Naive B cell (primary cell): Measurements from ENCODE around the gene QRICH1. TPM values are rescaled to one million over a fixed set of nuclear protein-coding genes. Genes with fewer than 3 reads are reported as not detected.

Source experiments
- ATAC-seq, 2 donors: fragments of 150-1000 bp; cut with Tn5 transposase; 2 replicates each; pipeline ENCODE4 v1.10.0; 2021; ENCODE audit warnings: low read depth in 2 of 2, mild to moderate bottlenecking in 2 of 2, moderate library complexity in 2 of 2
- DNase-seq: peaks from one replicate; pipeline ENCODE4 v3.0.0; 2022
- H3K27ac Mint-ChIP-seq, 6 donors: one replicate each; pipeline ENCODE4 v1.8.0; 2020 to 2022; ENCODE audit warnings: mild to moderate bottlenecking in 6 of 6, mixed read lengths in 6 of 6, moderate library complexity in 5 of 6, inconsistent platforms in 2 of 6
- H3K27me3 Mint-ChIP-seq, 3 donors: one replicate each; pipeline ENCODE4 v1.8.0; 2021 to 2022; ENCODE audit warnings: mixed read lengths in 3 of 3, mild to moderate bottlenecking in 1 of 3
- H3K36me3 Mint-ChIP-seq, 2 donors: one replicate each; pipeline ENCODE4 v1.8.0; 2020 to 2022; ENCODE audit warnings: mixed read lengths in 2 of 2, inconsistent platforms in 1 of 2, mild to moderate bottlenecking in 1 of 2
- H3K4me1 Mint-ChIP-seq, 3 donors: one replicate each; pipeline ENCODE4 v1.8.0; 2020 to 2022; ENCODE audit warnings: mixed read lengths in 3 of 3, inconsistent platforms in 1 of 3, mild to moderate bottlenecking in 1 of 3, moderate library complexity in 1 of 3
- H3K4me3 Mint-ChIP-seq, 8 donors: one replicate each; pipeline ENCODE4 v1.8.0; 2020 to 2022; ENCODE audit warnings: mild to moderate bottlenecking in 8 of 8, mixed read lengths in 8 of 8, moderate library complexity in 8 of 8, inconsistent platforms in 2 of 8
- H3K9me3 Mint-ChIP-seq, 7 donors: one replicate each; pipeline ENCODE4 v1.8.0; 2020 to 2022; ENCODE audit warnings: mixed read lengths in 7 of 7, mild to moderate bottlenecking in 5 of 7, inconsistent platforms in 2 of 7, moderate library complexity in 1 of 7
- polyA plus RNA-seq, 6 donors: library from polyadenylated mRNA; unstranded; fragments of 300-500 nt; fragmentation: Illumina TruSeq; gene quantifications; one replicate each; pipeline ENCODE4 v1.2.3, GENCODE V29; 2021; ENCODE audit warnings: low read depth in 6 of 6

QRICH1 gene, protein sequence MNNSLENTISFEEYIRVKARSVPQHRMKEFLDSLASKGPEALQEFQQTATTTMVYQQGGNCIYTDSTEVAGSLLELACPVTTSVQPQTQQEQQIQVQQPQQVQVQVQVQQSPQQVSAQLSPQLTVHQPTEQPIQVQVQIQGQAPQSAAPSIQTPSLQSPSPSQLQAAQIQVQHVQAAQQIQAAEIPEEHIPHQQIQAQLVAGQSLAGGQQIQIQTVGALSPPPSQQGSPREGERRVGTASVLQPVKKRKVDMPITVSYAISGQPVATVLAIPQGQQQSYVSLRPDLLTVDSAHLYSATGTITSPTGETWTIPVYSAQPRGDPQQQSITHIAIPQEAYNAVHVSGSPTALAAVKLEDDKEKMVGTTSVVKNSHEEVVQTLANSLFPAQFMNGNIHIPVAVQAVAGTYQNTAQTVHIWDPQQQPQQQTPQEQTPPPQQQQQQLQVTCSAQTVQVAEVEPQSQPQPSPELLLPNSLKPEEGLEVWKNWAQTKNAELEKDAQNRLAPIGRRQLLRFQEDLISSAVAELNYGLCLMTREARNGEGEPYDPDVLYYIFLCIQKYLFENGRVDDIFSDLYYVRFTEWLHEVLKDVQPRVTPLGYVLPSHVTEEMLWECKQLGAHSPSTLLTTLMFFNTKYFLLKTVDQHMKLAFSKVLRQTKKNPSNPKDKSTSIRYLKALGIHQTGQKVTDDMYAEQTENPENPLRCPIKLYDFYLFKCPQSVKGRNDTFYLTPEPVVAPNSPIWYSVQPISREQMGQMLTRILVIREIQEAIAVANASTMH
- 10 to 100 TPM; 15.3 to 34.5 (median 26.1) TPM for polyA plus RNA-seq

DNA sequence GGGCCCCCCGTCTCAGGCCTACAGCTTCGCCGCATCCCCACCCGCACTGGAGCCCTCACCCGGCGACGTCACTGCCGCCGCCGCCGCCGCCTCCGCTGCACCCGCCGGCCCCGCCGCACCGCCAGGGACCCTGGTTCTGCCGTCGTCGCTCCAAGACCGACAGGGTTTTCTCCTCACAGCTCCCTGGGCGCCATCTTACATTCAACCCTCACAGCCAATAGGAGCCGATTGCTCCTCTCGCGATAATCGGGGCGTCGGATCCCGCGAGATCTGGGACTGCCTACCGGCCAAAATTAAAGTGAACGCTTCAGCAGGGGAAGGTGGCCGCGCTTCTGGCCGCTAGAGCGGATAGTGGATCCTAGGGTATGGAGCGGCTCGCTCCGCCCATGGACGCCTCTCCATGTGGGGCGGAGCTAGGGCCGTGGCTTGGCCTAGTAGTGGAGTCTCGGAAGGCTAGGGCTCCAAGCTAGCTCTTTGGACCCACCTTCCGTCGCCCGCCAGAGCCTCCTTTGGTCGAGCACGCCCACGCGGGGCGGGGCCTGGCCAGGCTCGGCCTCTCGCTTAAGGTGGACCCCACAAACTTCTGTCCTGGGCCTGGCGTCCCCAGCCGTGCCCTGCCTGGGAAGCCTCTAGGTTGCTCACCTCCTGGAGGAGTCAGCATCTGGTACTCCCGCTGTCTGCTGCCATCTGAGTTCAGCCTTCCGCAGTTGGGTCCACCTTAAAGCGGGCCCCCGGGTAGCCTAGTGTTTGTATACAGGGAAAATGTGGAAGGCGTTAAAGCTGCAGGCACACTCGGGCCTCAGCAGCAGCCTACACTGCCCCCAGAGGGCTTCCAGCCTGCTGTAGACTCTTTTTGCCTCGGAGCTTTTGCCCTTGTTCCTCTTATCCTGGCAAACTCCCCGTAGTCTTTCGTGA is at the start of gene QRICH1:
TSS of gene QRICH1 (minus strand) at position 219 of the 915 bp plus-strand sequence. CDS start 17,054 bp downstream, outside the sequence.
- Mint-ChIP-seq H3K36me3 (peaks cover 0 to 1% of the 10 kb centered on the region in 2 donors), H3K9me3 (no peaks in the 10 kb centered on the region), H3K4me3 (peak within 1 kb of the TSS; percentile 89 to 99 (median 96)), H3K27ac (peak within 1 kb of the TSS; percentile 93 to 98 (median 96)), H3K4me1 (peaks cover 15 to 46% (median 38%) of the 10 kb centered on the region in 3 donors), H3K27me3 (no peaks in the 10 kb centered on the region)
- ATAC-seq (peak; percentile 74 to 78), DNase-seq (peak; percentile 97)

DNA sequence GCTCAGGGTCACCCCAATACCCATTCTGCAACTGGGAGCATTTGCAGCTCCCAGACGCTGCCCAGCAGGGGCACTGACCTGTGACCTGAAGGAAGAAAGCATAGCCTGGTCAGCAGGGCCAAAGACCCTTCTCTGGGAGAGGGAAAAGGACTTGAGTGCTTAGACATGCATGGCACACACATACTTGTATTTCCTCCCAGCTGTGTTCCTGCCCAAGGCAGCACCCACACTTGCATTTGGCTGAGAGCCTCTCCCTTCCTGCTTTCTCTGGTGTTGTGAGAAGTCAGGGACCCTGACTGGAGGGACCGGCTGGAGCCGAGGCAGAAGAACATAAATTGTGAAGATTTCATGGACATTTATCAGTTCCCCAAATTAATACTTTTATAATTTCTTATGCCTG is 46.2 kb upstream of the QRICH1 start:
- Mint-ChIP-seq H3K27ac (peak overlapping the region in 1 of 6 donors; percentile 68), H3K36me3 (peaks cover 5 to 15% of the 10 kb centered on the region in 2 donors), H3K27me3 (peaks cover 23 to 43% (median 33%) of the 10 kb centered on the region in 3 donors), H3K4me1 (no peaks in the 10 kb centered on the region), H3K9me3 (peaks cover 6 to 19% (median 16%) of the 10 kb centered on the region in 7 donors), H3K4me3 (no peak overlapping the region)
- DNase-seq, result no peak
- no peak for ATAC-seq

DNA sequence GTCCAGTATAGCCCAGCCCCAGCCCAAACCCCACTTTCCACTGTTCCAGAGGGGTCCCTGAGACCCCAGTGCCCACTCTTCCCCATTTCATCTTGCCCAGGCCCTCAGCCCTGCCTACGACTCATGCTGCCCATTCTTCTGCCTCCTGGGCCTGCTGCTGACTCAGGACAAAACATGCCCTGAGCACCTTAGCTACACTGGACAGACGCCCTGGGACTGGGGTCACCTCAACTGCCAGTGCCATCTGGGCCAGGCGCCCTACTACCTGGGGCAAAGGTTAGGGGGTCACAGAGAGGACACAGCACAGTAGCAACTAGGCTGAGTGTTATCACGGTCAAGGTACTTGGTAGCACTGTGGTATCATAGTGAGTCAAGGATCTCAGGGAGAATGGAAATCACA is 41.6 kb upstream of the QRICH1 start:
- no peak for DNase-seq
- H3K9me3 Mint-ChIP-seq, result peaks cover 0 to 2% (median 0%) of the 10 kb centered on the region in 7 donors
- peaks cover 8 to 10% (median 9%) of the 10 kb centered on the region in 3 donors for H3K4me1 Mint-ChIP-seq
- H3K4me3 Mint-ChIP-seq, result no peak overlapping the region
- no peaks in the 10 kb centered on the region for H3K36me3 Mint-ChIP-seq
- peak overlapping the region in 1 of 6 donors; percentile 65 for H3K27ac Mint-ChIP-seq
- ATAC-seq, result no peak
- peaks cover 26 to 68% (median 55%) of the 10 kb centered on the region in 3 donors for H3K27me3 Mint-ChIP-seq

DNA sequence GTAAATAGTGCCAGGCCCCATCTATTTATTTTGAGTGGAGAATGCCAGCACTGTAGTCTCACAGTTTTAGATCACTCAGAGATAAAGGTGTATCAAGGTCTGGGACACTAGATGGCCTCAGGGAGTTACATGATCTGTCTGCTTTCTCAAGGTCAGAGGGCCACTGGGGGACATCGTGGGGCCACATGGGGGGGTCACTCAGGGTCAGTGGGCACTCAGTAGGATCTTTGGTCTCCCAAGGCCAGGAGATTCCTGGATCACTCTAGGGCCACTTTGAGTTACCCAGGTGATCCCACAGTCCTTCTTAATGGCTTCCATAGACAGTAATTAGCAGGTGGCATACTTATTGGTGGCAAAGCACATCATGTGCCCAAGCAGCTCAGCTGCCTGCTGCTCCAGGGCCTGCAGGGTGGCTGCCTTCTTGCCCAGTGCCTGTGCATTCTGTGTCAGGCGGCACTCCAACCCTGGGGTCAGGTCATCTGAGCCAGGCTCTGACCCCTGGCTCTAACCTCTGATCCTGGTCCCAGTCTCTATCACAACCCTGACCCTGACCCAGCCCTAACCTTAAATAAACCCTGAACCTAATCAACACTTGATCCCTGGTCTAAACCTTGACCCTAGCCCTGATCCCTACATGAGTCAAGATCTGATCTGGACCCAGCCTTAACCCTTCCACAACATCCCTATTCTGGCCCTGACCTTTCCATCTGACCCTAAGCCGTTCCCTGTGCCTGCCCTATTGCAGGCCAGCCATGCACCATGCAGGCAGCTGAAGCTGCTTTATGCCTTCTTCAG is 40.8 kb upstream of the QRICH1 start:
- H3K4me3 Mint-ChIP-seq, result peak overlapping the region in 1 of 8 donors; percentile 24
- peak overlapping the region in 1 of 6 donors; percentile 20 for H3K27ac Mint-ChIP-seq
- peaks cover 8 to 10% (median 9%) of the 10 kb centered on the region in 3 donors for H3K4me1 Mint-ChIP-seq
- H3K36me3 Mint-ChIP-seq, result no peaks in the 10 kb centered on the region
- H3K27me3 Mint-ChIP-seq, result peaks cover 23 to 60% (median 56%) of the 10 kb centered on the region in 3 donors
- DNase-seq (no peak), ATAC-seq (no peak)
- no peaks in the 10 kb centered on the region for H3K9me3 Mint-ChIP-seq

DNA sequence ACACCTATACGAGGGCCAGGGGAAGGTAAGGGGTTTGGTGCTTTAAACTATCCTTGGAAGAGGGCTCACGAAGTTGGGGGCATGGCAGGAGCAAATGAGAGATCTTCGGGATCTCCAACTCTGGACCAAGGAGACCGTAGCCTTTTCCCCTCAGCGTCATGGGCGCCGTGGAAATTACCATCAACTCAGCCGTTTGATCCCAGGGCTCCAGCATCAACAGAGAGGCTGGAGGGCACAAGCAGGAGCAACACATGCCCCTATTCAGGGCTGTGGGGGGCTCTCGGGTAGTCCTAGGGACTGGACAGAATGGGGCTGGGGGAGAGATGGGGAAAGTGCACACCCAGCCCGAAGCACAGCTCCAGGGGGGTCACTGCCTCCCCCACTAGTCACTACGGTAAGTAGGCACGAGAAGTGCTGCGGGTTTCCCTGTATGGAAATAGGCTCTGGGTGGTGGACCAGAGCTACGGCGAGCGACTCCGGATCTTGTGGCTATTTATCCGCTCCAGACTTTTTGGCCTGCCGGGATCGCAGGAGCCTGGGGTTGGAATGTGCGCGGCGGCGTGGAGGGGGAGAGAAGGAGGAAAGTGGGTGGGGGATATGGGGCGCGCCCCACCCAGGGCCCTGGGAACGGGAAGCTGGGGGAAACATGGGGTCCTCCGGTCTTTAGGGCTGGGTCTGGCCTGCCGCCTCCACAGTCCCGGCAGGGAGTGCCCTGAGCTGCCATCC is 39.5 kb upstream of the QRICH1 start:
- DNase-seq, result no peak

DNA sequence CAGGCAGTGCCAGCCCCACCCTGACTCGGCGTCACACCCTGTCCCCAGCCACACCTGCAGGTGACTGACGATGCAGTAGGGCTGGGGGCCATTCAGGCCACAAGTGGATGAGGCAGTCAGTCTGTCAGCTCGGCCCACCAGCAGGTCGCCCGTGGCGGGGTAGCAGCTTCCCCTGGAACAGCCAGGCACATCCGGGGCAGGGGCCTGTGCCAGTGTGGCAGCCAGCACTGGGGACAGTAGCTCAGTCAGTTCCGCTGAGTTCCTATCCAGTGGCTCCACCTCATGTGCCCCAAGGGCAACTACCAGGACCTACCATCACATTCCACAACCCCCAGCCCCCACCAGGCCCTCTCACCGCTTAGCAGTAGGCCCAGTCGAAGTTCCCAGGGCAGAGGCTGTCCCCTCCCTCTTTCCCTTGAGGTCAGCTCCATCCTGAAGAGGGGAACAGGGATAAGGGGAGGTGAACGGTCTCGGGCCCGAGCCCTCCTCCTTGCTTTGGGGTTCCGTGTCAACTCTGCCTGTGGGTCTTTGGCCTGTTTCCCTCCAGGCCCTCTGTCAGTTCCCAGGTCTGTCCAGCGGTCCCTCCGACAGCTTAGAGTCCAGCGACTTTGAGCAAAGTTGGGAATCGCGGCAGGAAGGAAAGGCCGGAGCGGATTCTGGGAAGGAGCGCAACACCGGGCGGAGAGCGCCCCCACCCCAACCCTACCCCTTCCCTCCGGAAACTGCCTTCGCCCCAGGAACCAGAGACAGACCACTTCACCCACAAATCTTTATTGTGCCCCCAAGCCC is 38.8 kb upstream of the QRICH1 start, which contains the start of gene LAMB2:
TSS of gene LAMB2 (minus strand) at position 614 of the 789 bp plus-strand sequence. CDS start at position 431, 183 bp downstream.
- ATAC-seq (peak; percentile 34 to 55), DNase-seq (no peak)
- Mint-ChIP-seq H3K9me3 (no peaks in the 10 kb centered on the region), H3K4me3 (peak within 1 kb of the TSS in 4 of 8 donors; percentile 32 to 73 (median 51)), H3K4me1 (peaks cover 8 to 10% (median 9%) of the 10 kb centered on the region in 3 donors), H3K36me3 (no peaks in the 10 kb centered on the region), H3K27me3 (peaks cover 23 to 58% (median 48%) of the 10 kb centered on the region in 3 donors), H3K27ac (peak within 1 kb of the TSS in 1 of 6 donors; percentile 30)

More for the DNA sequence above, 39.5 kb upstream of the QRICH1 start:
- no peaks in the 10 kb centered on the region for H3K36me3 Mint-ChIP-seq
- peak overlapping the region in 1 of 6 donors; percentile 30 for H3K27ac Mint-ChIP-seq
- H3K27me3 Mint-ChIP-seq, result peaks cover 23 to 65% (median 56%) of the 10 kb centered on the region in 3 donors
- peaks cover 8 to 10% (median 9%) of the 10 kb centered on the region in 3 donors for H3K4me1 Mint-ChIP-seq
- no peak for ATAC-seq
- H3K9me3 Mint-ChIP-seq, result no peaks in the 10 kb centered on the region
- H3K4me3 Mint-ChIP-seq, result peak overlapping the region in 4 of 8 donors; percentile 32 to 73 (median 51)

DNA sequence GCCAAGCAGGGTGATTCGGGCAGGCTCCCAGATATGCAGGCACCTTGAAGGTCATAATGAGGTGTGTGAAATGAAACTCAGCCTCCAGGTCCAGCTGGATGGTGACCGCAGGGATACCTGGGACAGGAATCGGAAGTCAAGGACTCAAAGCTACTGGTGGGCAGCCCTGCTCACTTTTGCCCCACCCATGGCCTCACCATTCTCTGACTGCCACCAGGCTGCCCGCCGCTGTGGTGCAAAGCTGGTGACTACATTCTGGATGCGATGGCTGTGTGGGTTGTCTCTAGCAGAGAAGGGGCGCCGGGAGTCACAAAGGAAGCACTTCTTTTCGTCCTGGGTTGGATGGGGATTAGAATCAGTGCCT is 38.2 kb upstream of the QRICH1 start:
- Mint-ChIP-seq H3K36me3 (no peaks in the 10 kb centered on the region), H3K4me3 (no peak overlapping the region), H3K4me1 (peaks cover 8 to 10% (median 9%) of the 10 kb centered on the region in 3 donors), H3K9me3 (no peaks in the 10 kb centered on the region), H3K27ac (no peak overlapping the region), H3K27me3 (peaks cover 23 to 55% (median 43%) of the 10 kb centered on the region in 3 donors)
- ATAC-seq, result no peak
- DNase-seq, result no peak

DNA sequence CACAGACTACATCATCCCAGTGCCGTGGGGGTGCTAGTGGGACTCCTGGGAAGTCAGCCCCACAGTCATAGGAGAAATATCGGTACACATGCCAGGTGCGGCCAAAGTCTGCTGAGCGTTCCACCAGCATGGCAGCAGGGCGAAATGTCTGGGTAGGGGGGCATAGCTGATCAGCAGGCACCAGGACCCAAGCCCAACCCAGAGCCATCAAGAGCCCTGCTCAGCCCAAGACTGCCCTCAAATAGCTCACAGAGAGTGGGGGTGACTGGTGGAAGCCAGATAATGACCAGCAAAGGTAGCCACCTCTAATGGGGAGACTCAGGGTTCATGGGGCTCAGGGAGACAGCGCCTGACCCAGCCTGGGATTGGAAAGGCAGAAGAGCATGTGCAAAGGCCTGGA is 37.7 kb upstream of the QRICH1 start:
- no peak overlapping the region for H3K27ac Mint-ChIP-seq
- H3K9me3 Mint-ChIP-seq, result no peaks in the 10 kb centered on the region
- no peaks in the 10 kb centered on the region for H3K36me3 Mint-ChIP-seq
- DNase-seq (no peak), ATAC-seq (no peak)
- H3K4me3 Mint-ChIP-seq, result peak overlapping the region in 1 of 8 donors; percentile 48
- peaks cover 8 to 10% (median 9%) of the 10 kb centered on the region in 3 donors for H3K4me1 Mint-ChIP-seq
- H3K27me3 Mint-ChIP-seq, result peaks cover 23 to 55% (median 43%) of the 10 kb centered on the region in 3 donors

DNA sequence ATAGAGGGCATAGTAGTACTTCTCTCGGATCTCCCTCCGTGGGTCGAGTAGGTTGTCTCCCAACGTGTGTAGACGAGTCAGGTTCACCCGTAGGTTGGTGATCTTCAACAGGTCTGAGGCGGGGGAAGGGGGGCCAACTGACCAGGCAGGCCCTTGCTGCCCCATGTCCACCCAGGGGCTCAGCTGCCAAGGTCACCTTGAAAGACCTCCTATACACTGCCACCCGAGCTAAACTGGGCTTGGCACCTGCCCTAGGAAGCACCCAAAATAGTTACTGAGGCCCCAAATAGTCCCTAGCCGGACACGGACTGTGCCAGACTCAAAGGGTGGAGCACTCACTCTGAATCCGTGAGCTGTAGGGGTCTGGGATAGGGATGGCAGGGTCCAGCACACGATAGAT is 37.2 kb upstream of the QRICH1 start:
- Mint-ChIP-seq H3K4me1 (peaks cover 8 to 10% (median 9%) of the 10 kb centered on the region in 3 donors), H3K27ac (peak overlapping the region in 1 of 6 donors; percentile 59), H3K36me3 (no peaks in the 10 kb centered on the region), H3K9me3 (no peaks in the 10 kb centered on the region), H3K4me3 (no peak overlapping the region), H3K27me3 (peaks cover 23 to 55% (median 43%) of the 10 kb centered on the region in 3 donors)
- no peak for ATAC-seq
- DNase-seq, result no peak

DNA sequence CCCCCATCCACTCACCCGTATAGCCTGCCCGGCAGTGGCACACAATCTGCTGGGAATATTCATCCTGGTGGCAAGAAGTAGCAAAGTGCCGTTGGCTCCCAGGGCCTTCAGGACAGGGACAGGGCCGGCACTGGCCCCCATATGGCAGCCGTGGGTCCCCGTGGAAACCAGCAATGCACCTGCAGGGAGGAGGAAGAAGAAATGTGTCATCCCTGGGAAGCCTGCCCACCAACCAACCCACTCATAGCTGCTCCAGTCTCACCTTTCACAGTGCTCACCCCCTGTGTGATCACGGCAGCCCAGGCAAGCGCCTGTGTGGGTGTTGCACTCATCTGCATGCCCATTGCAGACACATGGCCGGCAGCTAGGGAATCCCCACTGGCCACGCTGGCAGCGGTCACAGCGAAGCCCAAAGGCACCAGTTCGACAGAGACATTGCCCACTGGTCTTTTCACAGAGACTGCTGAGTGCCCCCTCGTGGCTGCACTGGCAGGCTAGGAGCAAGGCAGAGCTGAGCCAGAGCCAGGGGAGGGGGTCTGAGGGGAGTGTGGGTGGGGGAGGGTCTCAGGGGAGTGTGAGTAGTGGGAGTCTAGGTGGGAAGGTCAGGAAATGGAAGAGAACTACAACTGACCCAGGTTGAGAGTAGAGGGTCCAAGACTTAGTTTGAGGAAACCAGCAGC is 31.3 kb upstream of the QRICH1 start:
- Mint-ChIP-seq H3K27ac (peak overlapping the region in 1 of 6 donors; percentile 8), H3K27me3 (peaks cover 0 to 6% (median 0%) of the 10 kb centered on the region in 3 donors), H3K4me1 (peaks cover under 1 to 6% (median 3%) of the 10 kb centered on the region in 3 donors), H3K36me3 (no peaks in the 10 kb centered on the region), H3K9me3 (no peaks in the 10 kb centered on the region), H3K4me3 (no peak overlapping the region)
- no peak for DNase-seq
- ATAC-seq, result no peak
